Posterior cingulate gyrus (tissue), 11 donors: Measurements from ENCODE around the gene FXR2.

Experiments
- DNase-seq, 10 donors: peaks; one replicate each; pipeline versions ENCODE4 v3.0.0 to v3.0.0-alpha.2; 2020 to 2021; ENCODE audit warnings: mixed read lengths in 3 of 10
- intact Hi-C: fragments of 100-400 bp; cut with DNase I; formaldehyde crosslinking; loops from one replicate; pipeline ENCODE4 v1.15.1; 2023

The FXR2 gene

DNA sequence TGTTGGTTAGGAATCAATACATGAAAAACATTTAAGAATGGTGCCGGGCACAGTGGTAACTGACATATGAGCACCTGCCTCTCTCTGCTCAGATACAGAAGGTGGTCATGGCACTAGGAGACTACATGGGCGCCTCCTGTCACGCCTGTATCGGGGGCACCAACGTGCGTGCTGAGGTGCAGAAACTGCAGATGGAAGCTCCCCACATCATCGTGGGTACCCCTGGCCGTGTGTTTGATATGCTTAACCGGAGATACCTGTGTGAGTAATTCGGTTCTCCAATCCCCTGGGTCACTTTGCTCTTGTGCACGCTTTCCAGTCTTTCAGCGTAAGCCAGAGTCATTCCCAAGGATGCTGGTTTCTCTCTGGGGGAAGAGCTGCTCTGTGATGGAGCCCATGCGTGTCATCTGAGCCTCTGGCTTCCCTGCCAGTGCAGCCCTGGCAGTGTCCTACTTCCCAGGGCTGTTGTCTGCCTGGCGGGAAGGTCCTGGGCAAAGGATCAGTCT is 38.2 kb downstream of the FXR2 start:
- intact Hi-C loops, result no loop called here
- DNase-seq, result peak in 2 of 10 donors; percentile 25 to 35

DNA sequence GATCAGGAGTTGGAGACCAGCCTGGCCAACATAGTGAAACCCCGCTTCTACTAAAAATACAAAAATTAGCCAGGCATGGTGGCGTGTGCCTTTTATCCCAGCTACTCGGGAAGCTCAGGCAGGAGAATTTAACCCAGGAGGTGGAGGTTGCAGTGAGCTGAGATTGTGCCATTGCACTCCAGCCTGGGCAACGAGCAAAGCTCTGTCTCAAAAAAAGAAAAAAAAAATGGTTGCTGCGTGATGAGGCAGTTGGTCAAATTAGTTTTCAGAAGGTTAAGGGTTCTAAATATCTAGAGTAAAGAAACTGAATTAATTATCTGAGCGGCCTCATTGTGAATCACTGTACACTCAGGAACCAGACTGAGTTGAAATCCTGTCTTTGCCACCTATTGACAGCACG is 38.7 kb downstream of the FXR2 start:
- intact Hi-C loops, result no loop called here
- peak in 1 of 10 donors; percentile 20 for DNase-seq

DNA sequence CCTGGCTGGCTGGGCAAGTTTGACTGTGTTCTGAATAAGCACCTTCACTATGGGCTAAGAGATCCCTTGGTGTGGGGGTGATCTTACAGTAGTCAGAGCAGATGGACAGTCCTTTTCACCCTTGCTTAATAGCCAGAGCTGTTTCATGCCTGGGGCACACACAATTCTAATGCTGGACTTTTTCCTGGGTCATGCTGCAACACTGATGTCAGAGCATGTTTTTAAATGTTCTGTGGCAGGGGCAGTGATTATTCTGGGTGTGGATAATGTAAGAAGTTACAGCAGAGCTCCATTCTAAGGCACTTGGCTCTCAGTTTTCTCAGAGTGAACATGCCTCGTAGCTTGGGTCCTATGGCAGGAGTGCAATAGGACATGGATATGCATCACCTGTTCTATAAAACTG is 39.2 kb downstream of the FXR2 start:
- intact Hi-C loops, result no loop called here
- peak in 1 of 10 donors; percentile 17 for DNase-seq

DNA sequence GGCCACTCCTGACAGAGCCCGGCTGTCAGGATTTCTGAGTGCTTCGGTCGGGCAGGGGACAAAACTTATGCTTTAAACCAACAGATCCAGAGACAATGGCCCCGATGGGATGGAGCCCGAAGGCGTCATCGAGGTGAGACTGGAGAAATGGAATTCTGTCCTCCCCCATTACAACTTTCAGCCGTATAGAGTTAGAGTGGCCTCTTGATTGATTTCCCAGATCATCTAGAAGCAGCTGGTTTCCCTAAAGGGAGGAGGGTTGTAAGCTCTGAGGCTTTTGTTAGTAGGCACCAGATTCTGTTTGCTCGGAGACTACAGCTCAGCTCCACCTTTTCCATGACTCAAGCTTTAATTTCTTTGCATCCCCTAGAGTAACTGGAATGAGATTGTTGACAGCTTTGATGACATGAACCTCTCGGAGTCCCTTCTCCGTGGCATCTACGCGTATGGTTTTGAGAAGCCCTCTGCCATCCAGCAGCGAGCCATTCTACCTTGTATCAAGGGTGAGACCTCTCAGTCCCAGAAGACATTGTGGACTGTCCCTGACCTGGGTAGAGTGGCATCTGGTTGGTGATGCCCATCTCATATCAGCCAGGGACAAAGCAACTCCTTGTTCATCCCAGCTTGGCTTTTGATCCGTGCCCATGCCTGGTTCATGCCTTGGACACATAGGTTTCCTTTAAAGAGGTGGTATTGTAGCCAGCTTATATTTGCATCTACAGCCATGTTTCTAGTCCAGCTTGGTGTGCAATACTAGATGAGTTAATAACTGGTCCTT is 40.3 kb downstream of the FXR2 start:
- intact Hi-C loops, result loop anchor here (5.0 kb wide), 1 partner anchor 113 kb away; the partner anchor contains the start of genes TP53 and WRAP53
- DNase-seq, result peak in 2 of 10 donors; percentile 8 to 13

DNA sequence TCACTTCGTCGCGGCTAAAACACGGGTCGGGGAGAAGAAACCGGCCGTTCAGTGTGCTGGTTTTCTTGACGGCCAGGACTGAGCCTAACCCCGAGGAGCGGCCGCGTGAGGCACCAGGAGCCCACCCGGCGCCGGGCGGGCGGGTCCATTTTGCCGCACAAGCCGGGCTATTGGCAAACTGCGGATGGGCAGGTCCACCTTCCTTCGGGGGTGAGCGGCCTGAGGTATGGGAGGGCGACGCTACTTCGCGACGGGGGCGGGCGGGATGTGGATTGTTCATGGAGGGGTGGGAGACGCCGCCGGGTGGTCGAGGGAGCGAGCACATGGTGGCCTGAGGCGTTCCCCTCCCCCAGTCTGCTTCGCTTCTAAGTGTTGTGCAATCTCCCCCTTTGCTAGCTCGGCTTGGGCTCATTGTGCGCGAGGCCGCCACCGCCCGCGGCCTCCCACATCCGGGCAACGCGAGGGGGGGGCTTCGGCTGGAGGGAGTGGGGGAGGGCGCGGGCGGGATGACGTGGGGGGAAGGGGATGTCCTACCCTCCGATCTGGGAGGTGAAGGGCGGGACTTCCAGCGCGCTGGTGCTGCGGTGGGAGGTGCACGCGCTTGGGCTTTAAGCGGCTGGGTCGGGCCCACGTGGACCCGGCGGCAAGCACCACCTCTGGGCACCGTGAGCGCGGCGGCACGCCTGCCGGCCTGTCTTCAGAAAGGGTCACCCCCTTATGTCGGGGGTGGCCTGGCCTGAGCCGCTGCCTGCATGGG is 41.2 kb downstream of the FXR2 start:
- peak; percentile 79 to 98 (median 86) for DNase-seq
- intact Hi-C loops, result loop anchor here (1.0 to 5.0 kb wide), 2 partner anchors 10 to 114 kb away; partner anchors contain the start of genes MPDU1, TP53 and WRAP53

DNA sequence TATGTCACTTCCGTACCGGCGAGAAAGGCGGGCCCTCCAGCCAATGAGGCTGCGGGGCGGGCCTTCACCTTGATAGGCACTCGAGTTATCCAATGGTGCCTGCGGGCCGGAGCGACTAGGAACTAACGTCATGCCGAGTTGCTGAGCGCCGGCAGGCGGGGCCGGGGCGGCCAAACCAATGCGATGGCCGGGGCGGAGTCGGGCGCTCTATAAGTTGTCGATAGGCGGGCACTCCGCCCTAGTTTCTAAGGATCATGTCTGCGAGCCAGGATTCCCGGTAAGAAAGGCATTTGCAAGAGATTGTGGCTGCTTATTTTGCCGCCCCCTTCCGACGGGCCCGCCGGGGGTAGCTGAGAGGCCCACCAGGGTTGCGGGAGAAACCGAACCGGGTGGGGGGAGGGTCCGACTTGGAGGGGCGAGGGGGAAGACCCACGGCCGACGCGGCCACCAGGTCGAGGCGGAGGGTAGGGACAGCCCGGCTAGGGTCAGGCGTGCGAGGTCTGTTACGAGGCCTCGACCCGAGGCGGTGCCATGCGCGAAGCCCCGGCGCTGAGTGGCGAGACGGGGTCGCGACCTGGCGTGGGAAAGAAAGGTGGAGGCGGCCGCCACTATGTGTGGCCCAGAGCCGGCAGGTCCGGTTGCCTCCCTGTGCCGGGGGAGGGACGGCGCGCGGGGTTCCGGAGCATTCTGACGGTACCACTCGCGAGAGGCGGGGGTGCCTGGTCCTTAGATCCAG is 41.9 kb downstream of the FXR2 start:
- intact Hi-C loops, result loop anchor here (1.0 to 5.0 kb wide), 2 partner anchors 11 to 115 kb away; partner anchors contain the start of genes MPDU1, TP53 and WRAP53

DNA sequence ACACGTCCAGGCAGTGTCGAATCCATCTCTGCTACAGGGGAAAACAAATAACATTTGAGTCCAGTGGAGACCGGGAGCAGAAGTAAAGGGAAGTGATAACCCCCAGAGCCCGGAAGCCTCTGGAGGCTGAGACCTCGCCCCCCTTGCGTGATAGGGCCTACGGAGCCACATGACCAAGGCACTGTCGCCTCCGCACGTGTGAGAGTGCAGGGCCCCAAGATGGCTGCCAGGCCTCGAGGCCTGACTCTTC is 42.4 kb downstream of the FXR2 start:
- intact Hi-C loops, result loop anchor here (5.0 kb wide), 1 partner anchor 115 kb away; the partner anchor contains the start of genes TP53 and WRAP53
- peak in 1 of 10 donors; percentile 100 for DNase-seq

More for the DNA sequence above, 41.9 kb downstream of the FXR2 start:
- peak in 9 of 10 donors; percentile 99 to 100 (median 100) for DNase-seq

DNA sequence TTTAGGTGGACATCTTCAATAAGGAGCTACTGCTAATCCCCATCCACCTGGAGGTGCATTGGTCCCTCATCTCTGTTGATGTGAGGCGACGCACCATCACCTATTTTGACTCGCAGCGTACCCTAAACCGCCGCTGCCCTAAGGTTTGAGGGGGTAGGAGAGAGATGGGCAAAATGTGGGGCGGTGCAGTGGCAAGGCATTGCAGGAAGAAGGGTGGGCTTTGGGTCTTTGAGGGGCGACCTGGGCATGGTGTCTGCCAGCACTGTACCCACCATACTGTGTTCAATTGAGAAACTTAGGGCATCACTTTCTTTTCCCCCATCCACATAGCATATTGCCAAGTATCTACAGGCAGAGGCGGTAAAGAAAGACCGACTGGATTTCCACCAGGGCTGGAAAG is 44.3 kb downstream of the FXR2 start:
- peak in 1 of 10 donors; percentile 65 for DNase-seq
- intact Hi-C loops, result loop anchor here (5.0 kb wide), 1 partner anchor 117 kb away; the partner anchor contains the start of genes TP53 and WRAP53

DNA sequence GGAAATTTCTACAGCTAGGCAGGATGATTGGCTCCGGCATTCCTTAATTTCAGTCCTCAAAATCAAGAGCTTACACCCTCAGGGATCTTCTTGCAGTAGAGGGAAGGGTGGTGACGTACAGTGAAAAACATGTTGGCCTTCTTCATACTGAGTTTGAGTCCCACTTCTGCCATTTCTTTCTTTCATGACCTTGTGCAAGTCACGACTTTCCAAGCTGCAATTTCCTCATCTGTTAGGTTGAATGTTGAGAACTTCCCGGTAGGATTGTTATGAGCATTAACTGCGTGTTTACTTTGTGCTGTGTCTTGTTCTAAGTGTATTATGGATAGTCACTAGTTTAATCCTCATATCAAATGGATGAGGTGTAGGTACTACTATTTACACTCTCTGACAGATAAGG is 45.1 kb downstream of the FXR2 start:
- no peak for DNase-seq
- intact Hi-C loops, result no loop called here

DNA sequence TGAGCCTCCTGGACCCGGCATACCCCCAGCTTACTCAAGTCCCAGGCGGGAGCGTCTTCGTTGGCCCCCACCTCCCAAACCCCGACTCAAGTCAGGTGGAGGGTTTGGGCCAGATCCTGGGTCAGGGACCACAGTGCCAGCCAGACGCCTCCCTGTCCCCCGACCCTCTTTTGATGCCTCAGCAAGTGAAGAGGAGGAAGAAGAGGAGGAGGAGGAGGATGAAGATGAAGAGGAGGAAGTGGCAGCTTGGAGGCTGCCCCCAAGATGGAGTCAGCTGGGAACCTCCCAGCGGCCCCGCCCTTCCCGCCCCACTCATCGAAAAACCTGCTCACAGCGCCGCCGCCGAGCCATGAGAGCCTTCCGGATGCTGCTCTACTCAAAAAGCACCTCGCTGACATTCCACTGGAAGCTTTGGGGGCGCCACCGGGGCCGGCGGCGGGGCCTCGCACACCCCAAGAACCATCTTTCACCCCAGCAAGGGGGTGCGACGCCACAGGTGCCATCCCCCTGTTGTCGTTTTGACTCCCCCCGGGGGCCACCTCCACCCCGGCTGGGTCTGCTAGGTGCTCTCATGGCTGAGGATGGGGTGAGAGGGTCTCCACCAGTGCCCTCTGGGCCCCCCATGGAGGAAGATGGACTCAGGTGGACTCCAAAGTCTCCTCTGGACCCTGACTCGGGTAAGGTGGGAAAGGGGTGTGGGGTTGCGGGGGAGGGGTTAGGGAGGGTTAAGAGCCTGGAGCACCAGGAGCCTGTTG is 51.4 kb downstream of the FXR2 start:
- intact Hi-C loops, result loop anchor here (5.0 kb wide), 1 partner anchor 211 kb away; the partner anchor contains the start of gene KCTD11
- peak in 2 of 10 donors; percentile 40 to 59 for DNase-seq

DNA sequence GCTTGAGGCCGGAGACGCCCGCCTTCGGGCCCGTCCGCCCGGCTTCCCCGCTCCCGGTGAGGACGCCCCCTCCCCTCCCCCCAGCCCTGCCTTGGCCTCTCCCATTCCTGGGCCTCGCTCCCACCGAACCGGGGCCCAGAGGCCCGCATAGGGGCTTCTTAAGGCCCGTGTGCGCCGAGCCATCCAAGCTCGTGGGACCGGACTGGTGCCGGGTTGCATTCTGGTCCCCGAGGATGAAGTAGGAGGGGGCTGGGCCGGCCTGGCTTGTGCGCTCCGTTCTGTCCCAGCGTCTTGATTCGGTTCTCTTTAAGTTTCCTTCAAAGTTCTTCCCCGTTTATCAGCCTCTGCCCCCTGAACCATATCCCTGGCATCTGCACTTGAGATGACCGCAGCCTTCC is 52.5 kb downstream of the FXR2 start:
- intact Hi-C loops, result loop anchor here (5.0 kb wide), 1 partner anchor 210 kb away; the partner anchor contains the start of gene KCTD11

DNA sequence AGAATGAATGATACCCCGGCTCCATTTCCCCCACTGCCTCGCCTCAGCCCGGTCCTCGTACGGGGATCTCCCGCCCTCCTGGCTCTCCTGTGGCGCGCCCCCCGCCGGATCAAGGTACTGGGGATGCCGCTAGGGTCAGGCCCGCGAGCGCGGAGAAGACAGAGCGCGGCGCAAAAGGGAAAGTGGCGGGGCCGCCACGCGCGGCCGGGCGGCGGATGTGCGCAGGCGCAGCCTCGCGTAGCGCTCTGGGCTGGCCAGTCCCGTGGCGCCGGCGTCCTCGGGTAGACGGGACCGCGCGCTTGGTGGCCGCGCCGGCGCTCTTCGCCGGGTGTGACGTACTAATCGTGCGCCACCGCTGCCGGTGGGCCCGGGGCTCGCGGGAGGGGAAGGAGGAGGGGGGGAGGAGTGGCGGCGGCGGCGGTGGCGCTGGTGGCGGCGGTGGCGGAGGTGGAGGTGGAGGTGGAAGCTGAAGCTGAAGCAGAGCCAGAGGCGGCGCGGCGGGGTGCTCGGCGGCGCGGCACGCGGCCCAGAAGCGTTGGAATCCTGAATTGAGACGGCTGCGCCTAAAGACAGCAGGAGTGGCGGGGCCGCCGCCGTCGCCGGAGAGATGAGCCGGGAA is 53.0 kb downstream of the FXR2 start, which contains the start of gene SENP3:
TSS of gene SENP3 (plus strand) at position 331 of the 619 bp plus-strand sequence. CDS start 1,158 bp downstream, outside the sequence.
- DNase-seq, result peak; percentile 82 to 98 (median 86)
- intact Hi-C loops, result loop anchor here (1.0 to 5.0 kb wide), 3 partner anchors 47 to 209 kb away; partner anchors contain the start of genes KCTD11 and POLR2A

More for the DNA sequence above, 52.5 kb downstream of the FXR2 start:
- peak in 1 of 10 donors; percentile 70 for DNase-seq

DNA sequence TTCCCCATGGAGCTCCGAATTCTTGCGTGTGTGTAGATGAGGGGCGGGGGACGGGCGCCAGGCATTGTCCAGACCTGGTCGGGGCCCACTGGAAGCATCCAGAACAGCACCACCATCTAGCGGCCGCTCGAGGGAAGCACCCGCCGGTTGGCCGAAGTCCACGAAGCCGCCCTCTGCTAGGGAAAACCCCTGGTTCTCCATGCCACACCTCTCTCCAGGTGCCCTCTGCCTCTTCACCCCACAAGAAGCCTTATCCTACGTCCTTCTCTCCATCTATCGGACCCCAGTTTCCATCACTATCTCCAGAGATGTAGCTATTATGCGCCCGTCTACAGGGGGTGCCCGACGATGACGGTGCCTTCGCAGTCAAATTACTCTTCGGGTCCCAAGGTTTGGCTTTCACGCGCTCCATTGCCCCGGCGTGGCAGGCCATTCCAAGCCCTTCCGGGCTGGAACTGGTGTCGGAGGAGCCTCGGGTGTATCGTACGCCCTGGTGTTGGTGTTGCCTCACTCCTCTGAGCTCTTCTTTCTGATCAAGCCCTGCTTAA is 53.6 kb downstream of the FXR2 start:
- intact Hi-C loops, result loop anchor here (1.0 to 5.0 kb wide), 3 partner anchors 47 to 209 kb away; partner anchors contain the start of genes KCTD11 and POLR2A
- peak; percentile 77 to 98 (median 90) for DNase-seq

DNA sequence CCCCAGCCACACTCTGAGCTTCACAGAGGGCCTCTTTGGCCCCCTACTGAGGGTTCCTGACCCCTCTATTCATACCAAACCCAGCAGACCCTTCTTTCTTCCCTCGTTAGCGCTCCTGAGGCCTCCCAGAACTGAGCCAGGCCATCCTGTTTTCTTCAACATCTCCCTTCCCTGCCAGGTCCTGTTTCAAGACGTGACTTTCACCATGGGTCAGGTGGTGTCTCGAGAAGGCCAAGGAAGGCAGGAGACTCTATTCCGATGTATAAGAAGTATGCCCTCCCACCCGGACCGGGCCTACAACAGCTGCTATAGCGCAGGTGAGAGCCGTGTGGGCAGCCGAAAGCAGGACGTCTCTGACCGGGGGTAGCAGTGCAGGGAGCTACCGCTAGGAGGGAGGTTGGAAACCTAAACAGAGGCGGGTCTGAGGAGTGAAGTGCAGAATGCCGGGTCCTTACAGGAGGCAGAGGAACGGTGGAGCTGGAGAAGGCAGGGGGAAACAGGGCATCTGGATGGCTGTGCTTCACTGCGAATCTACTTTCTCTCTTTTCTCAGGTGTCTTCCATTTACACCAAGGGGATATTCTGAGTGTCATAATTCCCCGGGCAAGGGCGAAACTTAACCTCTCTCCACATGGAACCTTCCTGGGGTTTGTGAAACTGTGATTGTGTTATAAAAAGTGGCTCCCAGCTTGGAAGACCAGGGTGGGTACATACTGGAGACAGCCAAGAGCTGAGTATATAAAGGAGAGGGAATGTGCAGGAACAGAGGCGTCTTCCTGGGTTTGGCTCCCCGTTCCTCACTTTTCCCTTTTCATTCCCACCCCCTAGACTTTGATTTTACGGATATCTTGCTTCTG is 54.3 kb downstream of the FXR2 start:
- intact Hi-C loops, result loop anchor here (1.0 to 5.0 kb wide), 3 partner anchors 46 to 208 kb away; partner anchors contain the start of genes KCTD11 and POLR2A
- DNase-seq, result peak in 5 of 10 donors; percentile 40 to 88 (median 57)

DNA sequence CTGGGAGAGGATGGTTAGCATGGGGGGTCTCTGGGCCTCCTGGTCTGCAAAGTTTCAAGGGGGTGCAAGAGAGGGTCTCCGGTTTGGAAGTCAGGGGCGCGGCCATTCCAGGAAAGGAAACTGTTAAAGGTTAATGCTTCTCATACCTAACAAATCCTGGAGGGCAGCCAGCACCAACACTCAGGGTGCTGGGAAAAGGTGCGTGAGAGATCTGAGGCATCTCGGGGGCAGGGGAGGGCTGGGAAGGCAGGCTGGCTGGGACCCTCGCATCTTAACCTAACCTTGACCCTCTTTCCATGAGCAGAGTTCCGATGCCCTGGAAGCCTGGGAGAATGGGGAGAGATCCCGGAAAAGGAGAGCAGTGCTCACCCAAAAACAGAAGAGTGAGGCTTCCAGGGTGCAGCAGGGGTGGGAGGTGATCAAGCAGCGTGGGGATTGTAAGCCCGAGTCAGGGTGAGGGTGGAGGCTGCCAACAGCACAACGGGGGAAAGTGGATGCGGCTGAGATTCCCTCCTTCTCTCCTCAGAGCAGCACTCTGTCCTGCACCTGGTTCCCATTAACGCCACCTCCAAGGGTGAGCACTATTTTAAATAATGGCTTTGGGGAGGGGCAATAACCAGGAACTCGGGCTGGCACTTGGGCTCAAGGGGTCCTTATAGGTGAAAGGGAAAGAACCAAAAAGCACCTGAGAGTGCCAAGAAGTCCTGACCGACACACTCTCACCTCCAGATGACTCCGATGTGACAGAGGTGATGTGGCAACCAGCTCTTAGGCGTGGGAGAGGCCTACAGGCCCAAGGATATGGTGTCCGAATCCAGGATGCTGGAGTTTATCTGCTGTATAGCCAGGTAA is 55.2 kb downstream of the FXR2 start:
- peak in 1 of 10 donors; percentile 42 for DNase-seq
- intact Hi-C loops, result loop anchor here (5.0 kb wide), 1 partner anchor 207 kb away; the partner anchor contains the start of gene KCTD11
